NCI-H2196 treated with DMSO at 0.1 percent for 48 hours (cell line): ENCODE data around the gene SRCIN1.

Experiments
- DNase-seq: peaks from one replicate; lab custom pipeline; 2025; ENCODE audit not compliant: unreplicated experiment; lab: John Stamatoyannopoulos, UW

The SRCIN1 gene

GRCh38 chr17:38600416-38600815 is 5.3 kb downstream of the SRCIN1 start:
- DNase-seq, result no peak

- DNase-seq, result no peak
These were observed 6.3 kb downstream of the SRCIN1 start for GRCh38 chr17:38599398-38599856.

GRCh38 chr17:38598995-38599394 is 6.8 kb downstream of the SRCIN1 start:
- no peak for DNase-seq

- peak; percentile 70 for DNase-seq
These were observed 7.2 kb downstream of the SRCIN1 start for GRCh38 chr17:38598536-38598935.

- DNase-seq, result no peak
These were observed 8.4 kb downstream of the SRCIN1 start for GRCh38 chr17:38597375-38597774.

GRCh38 chr17:38596651-38597050 is 9.1 kb downstream of the SRCIN1 start:
- no peak for DNase-seq

- DNase-seq, result no peak
These were observed 9.9 kb downstream of the SRCIN1 start for GRCh38 chr17:38595892-38596291.

- DNase-seq, result no peak
These were observed 11.6 kb downstream of the SRCIN1 start for GRCh38 chr17:38594152-38594551.

- DNase-seq, result no peak
These were observed 13.3 kb downstream of the SRCIN1 start for GRCh38 chr17:38592487-38592886.

- no peak for DNase-seq
These were observed 14.0 kb downstream of the SRCIN1 start for GRCh38 chr17:38591759-38592241.

- peak; percentile 21 for DNase-seq
These were observed 14.6 kb downstream of the SRCIN1 start for GRCh38 chr17:38590988-38591758.

GRCh38 chr17:38589462-38590114 is 16.2 kb downstream of the SRCIN1 start:
- DNase-seq, result no peak

GRCh38 chr17:38588788-38589174 is 17.0 kb downstream of the SRCIN1 start:
- DNase-seq, result no peak

- DNase-seq, result no peak
These were observed 17.6 kb downstream of the SRCIN1 start for GRCh38 chr17:38587947-38588787.

GRCh38 chr17:38587203-38587602 is 18.5 kb downstream of the SRCIN1 start:
- no peak for DNase-seq

- no peak for DNase-seq
These were observed 19.0 kb downstream of the SRCIN1 start for GRCh38 chr17:38586788-38587187.

GRCh38 chr17:38585918-38586529 is 19.7 kb downstream of the SRCIN1 start:
- no peak for DNase-seq

GRCh38 chr17:38585056-38585917 is 20.5 kb downstream of the SRCIN1 start:
- peak; percentile 9 for DNase-seq

GRCh38 chr17:38584350-38584925 is 21.3 kb downstream of the SRCIN1 start:
- peak; percentile 54 for DNase-seq
